Measurements from ENCODE around the gene ZC3H13. TPM values are rescaled to one million over a fixed set of nuclear protein-coding genes. Genes with fewer than 3 reads are reported as not detected.

Gene ZC3H13
- total RNA-seq, 1 experiment from 2014 or later: 36.9 TPM

DNA sequence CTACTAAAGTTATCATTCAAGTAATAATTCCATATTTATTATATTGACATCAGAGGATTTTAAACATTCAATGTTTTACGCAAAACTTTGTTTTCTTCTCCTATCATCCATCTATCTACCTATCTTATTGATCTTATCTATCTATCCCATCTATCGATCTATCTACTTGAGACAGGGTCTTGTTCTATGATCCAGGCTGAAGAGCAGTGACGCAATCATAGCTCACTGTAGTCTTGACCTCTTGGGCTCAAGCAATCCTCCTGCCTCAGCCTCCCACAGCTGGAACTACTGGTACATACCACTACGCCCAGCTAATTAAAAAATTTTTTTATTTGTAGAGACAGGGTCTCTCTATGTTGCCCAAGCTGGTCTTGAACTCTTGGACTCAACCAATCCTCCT, 27.4 kb downstream of the ZC3H13 start:
- no peak overlapping the region for H3K4me3 ChIP-seq
- POLR2A ChIA-PET (ENCODE audit: unreplicated experiment): no interaction called here
- no peaks in the 10 kb centered on the region for H3K9me3 ChIP-seq (ENCODE audit: insufficient read depth, low read depth)
- H3K4me2 ChIP-seq: no peak overlapping the region
- intact Hi-C loops (cut with micrococcal nuclease; ENCODE audit: unreplicated experiment): no loop called here
- peaks cover 21% of the 10 kb centered on the region; the same call in 1 of the 2 replicates for H4K20me1 ChIP-seq (ENCODE audit: insufficient read depth)
- no peak overlapping the region for H2AFZ ChIP-seq
- no peak for TF ChIP-seq EZH2 (IDR thresholded peaks at IDR 0.05; ENCODE audit: low read depth)
- no peak for TF ChIP-seq CTCF (conservative IDR thresholded peaks at IDR 0.05)
- no peaks in the 10 kb centered on the region for H3K27me3 ChIP-seq (ENCODE audit: insufficient read depth, low read depth)
- H3K4me1 ChIP-seq (replicated peaks; ENCODE audit: insufficient read depth): no peaks in the 10 kb centered on the region
- BruUV-seq (replicated peaks): no TSS peak
- no peak overlapping the region for H3K27ac ChIP-seq
- peaks cover 18% of the 10 kb centered on the region for H3K79me2 ChIP-seq (ENCODE audit: low read depth)
- CTCF ChIA-PET: no interaction called here
- H3K9me2 ChIP-seq (ENCODE audit: insufficient read depth): no peaks in the 10 kb centered on the region
- no peak for DNase-seq
- no peaks in the 10 kb centered on the region for H3F3A ChIP-seq (ENCODE audit: insufficient read depth, low read depth)
- H3K36me3 ChIP-seq (ENCODE audit: low read depth): peaks cover 3% of the 10 kb centered on the region; the same call in 1 of the 2 replicates

GRCh38 chr13:46022481-46022880, 30.1 kb downstream of the ZC3H13 start:
- POLR2A ChIA-PET (ENCODE audit: unreplicated experiment): no interaction called here
- Histone ChIP-seq H3K27ac (no peak overlapping the region), H3K4me2 (no peak overlapping the region), H3K36me3 (ENCODE audit: low read depth) (peaks cover 9% of the 10 kb centered on the region), H3K9me2 (ENCODE audit: insufficient read depth) (no peaks in the 10 kb centered on the region), H3K79me2 (ENCODE audit: low read depth) (0 out of 2 replicates have a peak, but pooled peaks cover 4% of the 10 kb centered on the region), H3F3A (ENCODE audit: insufficient read depth, low read depth) (no peaks in the 10 kb centered on the region), H2AFZ (no peak overlapping the region), H4K20me1 (ENCODE audit: insufficient read depth) (peaks cover 9% of the 10 kb centered on the region; the same call in 1 of the 2 replicates), H3K27me3 (ENCODE audit: insufficient read depth, low read depth) (no peaks in the 10 kb centered on the region), H3K9me3 (ENCODE audit: insufficient read depth, low read depth) (no peaks in the 10 kb centered on the region), H3K4me1 (replicated peaks; ENCODE audit: insufficient read depth) (no peaks in the 10 kb centered on the region), H3K4me3 (no peak overlapping the region)
- no peak for TF ChIP-seq EZH2 (IDR thresholded peaks at IDR 0.05; ENCODE audit: low read depth)
- TF ChIP-seq CTCF (conservative IDR thresholded peaks at IDR 0.05): no peak
- no TSS peak for BruUV-seq (replicated peaks)
- intact Hi-C loops (cut with micrococcal nuclease; ENCODE audit: unreplicated experiment): no loop called here
- DNase-seq: no peak
- CTCF ChIA-PET: no interaction called here

DNA sequence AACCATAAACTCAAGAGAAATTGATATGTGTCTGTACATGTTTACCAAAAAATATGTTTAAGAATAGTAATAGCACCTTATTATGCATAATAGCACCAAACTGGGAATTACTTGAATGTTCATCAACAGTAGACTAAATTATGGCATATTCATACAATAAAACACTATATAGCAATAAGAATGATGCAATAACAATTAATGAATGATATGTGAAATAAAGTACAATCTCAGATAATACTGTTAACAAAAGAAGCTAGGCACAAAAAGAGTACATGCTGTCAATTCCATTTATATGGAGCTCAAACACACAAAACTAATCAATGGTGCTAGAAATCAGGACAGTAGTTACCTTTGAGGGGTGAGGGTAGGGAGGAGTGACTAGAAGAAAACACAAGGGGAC, 36.3 kb downstream of the ZC3H13 start:
- intact Hi-C loops (cut with micrococcal nuclease; ENCODE audit: unreplicated experiment): no loop called here
- Histone ChIP-seq H3K4me3 (no peak overlapping the region), H3K4me1 (replicated peaks; ENCODE audit: insufficient read depth) (no peaks in the 10 kb centered on the region), H3K4me2 (no peak overlapping the region), H3K9me3 (ENCODE audit: insufficient read depth, low read depth) (no peaks in the 10 kb centered on the region), H3K27ac (no peak overlapping the region), H3K27me3 (ENCODE audit: insufficient read depth, low read depth) (no peaks in the 10 kb centered on the region), H3K9me2 (ENCODE audit: insufficient read depth) (no peaks in the 10 kb centered on the region), H3K79me2 (ENCODE audit: low read depth) (no peaks in the 10 kb centered on the region), H2AFZ (no peak overlapping the region), H3K36me3 (ENCODE audit: low read depth) (peaks cover 27% of the 10 kb centered on the region), H4K20me1 (ENCODE audit: insufficient read depth) (peaks cover 11% of the 10 kb centered on the region), H3F3A (ENCODE audit: insufficient read depth, low read depth) (peaks cover 5% of the 10 kb centered on the region; the same call in 1 of the 2 replicates)
- TF ChIP-seq EZH2 (IDR thresholded peaks at IDR 0.05; ENCODE audit: low read depth): no peak
- TF ChIP-seq CTCF (conservative IDR thresholded peaks at IDR 0.05): no peak
- CTCF ChIA-PET: no interaction called here
- no TSS peak for BruUV-seq (replicated peaks)
- no peak for DNase-seq
- POLR2A ChIA-PET (ENCODE audit: unreplicated experiment): no interaction called here
